ENCODE measurements around the gene PARVG.

The PARVG gene

GRCh38 chr22:44190381-44190976, 9.8 kb downstream of the PARVG start:
- H3K79me2 ChIP-seq (ENCODE audit: low read length): no peaks in the 10 kb centered on the region
- no peak overlapping the region for H2AFZ ChIP-seq (ENCODE audit: low read length)

GRCh38 chr22:44191036-44191454, 10.3 kb downstream of the PARVG start:
- Histone ChIP-seq H3F3A (ENCODE audit: insufficient read depth, low read length) (0 out of 2 replicates have a peak, but pooled peaks cover 7% of the 10 kb centered on the region), H2AFZ (ENCODE audit: low read length) (no peak overlapping the region), H4K20me1 (ENCODE audit: insufficient read depth, low read length) (no peaks in the 10 kb centered on the region), H3K4me2 (ENCODE audit: low read depth, low read length) (no peak overlapping the region), H3K9ac (ENCODE audit: low read length) (no peak overlapping the region), H3K36me3 (replicated peaks; ENCODE audit: insufficient read depth, low read length) (no peaks in the 10 kb centered on the region), H3K9me2 (replicated peaks; ENCODE audit: insufficient read depth, low read length) (no peaks in the 10 kb centered on the region), H3K79me2 (ENCODE audit: low read length) (no peaks in the 10 kb centered on the region), H3K4me1 (ENCODE audit: low read length) (peaks cover 33% of the 10 kb centered on the region), H3K9me3 (replicated peaks; ENCODE audit: insufficient read depth, low read length) (no peaks in the 10 kb centered on the region), H3K27me3 (replicated peaks; ENCODE audit: insufficient read depth, low read length) (peaks cover 31% of the 10 kb centered on the region), H3K4me3 (ENCODE audit: low read length) (no peak overlapping the region), H3K27ac (ENCODE audit: low read length) (no peak overlapping the region)
- no peak for DNase-seq
- no peak for TF ChIP-seq EZH2phosphoT487 (IDR thresholded peaks at IDR 0.05; ENCODE audit: low read length)

More at GRCh38 chr22:44190381-44190976, 9.8 kb downstream of the PARVG start:
- H3K4me2 ChIP-seq (ENCODE audit: low read depth, low read length): no peak overlapping the region
- no peaks in the 10 kb centered on the region for H4K20me1 ChIP-seq (ENCODE audit: insufficient read depth, low read length)
- H3K4me1 ChIP-seq (ENCODE audit: low read length): peaks cover 31% of the 10 kb centered on the region
- TF ChIP-seq EZH2 (optimal IDR thresholded peaks at IDR 0.05; ENCODE audit: low read depth, low read length) (no peak), EZH2phosphoT487 (IDR thresholded peaks at IDR 0.05; ENCODE audit: low read length) (no peak), CTCF (IDR thresholded peaks at IDR 0.05; ENCODE audit: low read length) (no peak)
- no peaks in the 10 kb centered on the region for H3K36me3 ChIP-seq (replicated peaks; ENCODE audit: insufficient read depth, low read length)
- no peaks in the 10 kb centered on the region for H3K9me3 ChIP-seq (replicated peaks; ENCODE audit: insufficient read depth, low read length)
- H3F3A ChIP-seq (ENCODE audit: insufficient read depth, low read length): 0 out of 2 replicates have a peak, but pooled peaks cover 7% of the 10 kb centered on the region
- H3K4me3 ChIP-seq (ENCODE audit: low read length): no peak overlapping the region
- no peaks in the 10 kb centered on the region for H3K9me2 ChIP-seq (replicated peaks; ENCODE audit: insufficient read depth, low read length)
- no peak overlapping the region for H3K9ac ChIP-seq (ENCODE audit: low read length)
- no peak for DNase-seq
- H3K27ac ChIP-seq (ENCODE audit: low read length): no peak overlapping the region
- peaks cover 25% of the 10 kb centered on the region for H3K27me3 ChIP-seq (replicated peaks; ENCODE audit: insufficient read depth, low read length)

GRCh38 chr22:44192098-44192815, 11.5 kb downstream of the PARVG start:
- Histone ChIP-seq H3K27me3 (replicated peaks; ENCODE audit: insufficient read depth, low read length) (peaks cover 32% of the 10 kb centered on the region), H3K36me3 (replicated peaks; ENCODE audit: insufficient read depth, low read length) (no peaks in the 10 kb centered on the region), H2AFZ (ENCODE audit: low read length) (no peak overlapping the region), H4K20me1 (ENCODE audit: insufficient read depth, low read length) (no peaks in the 10 kb centered on the region), H3K4me1 (ENCODE audit: low read length) (peaks cover 30% of the 10 kb centered on the region), H3K79me2 (ENCODE audit: low read length) (no peaks in the 10 kb centered on the region), H3K4me3 (ENCODE audit: low read length) (no peak overlapping the region), H3K9ac (ENCODE audit: low read length) (no peak overlapping the region), H3K9me3 (replicated peaks; ENCODE audit: insufficient read depth, low read length) (no peaks in the 10 kb centered on the region), H3K27ac (ENCODE audit: low read length) (no peak overlapping the region), H3K9me2 (replicated peaks; ENCODE audit: insufficient read depth, low read length) (no peaks in the 10 kb centered on the region), H3K4me2 (ENCODE audit: low read depth, low read length) (peak overlapping the region; percentile 61), H3F3A (ENCODE audit: insufficient read depth, low read length) (0 out of 2 replicates have a peak, but pooled peaks cover 7% of the 10 kb centered on the region)
- DNase-seq: peak; percentile 19
- TF ChIP-seq EZH2 (optimal IDR thresholded peaks at IDR 0.05; ENCODE audit: low read depth, low read length) (no peak), EZH2phosphoT487 (IDR thresholded peaks at IDR 0.05; ENCODE audit: low read length) (no peak), CTCF (IDR thresholded peaks at IDR 0.05; ENCODE audit: low read length) (no peak)
